Activated CD4-positive, alpha-beta T cell treated with anti-CD3 and anti-CD28 coated beads, Interleukin-2, amount 50 U/mL, for 4 hours (primary cell): Measurements from ENCODE around the gene COL5A2.

Source experiments
- DNase-seq, 2 experiments: peaks; one replicate each; pipeline ENCODE4 v3.0.0-alpha.2; 2020

Gene COL5A2

DNA sequence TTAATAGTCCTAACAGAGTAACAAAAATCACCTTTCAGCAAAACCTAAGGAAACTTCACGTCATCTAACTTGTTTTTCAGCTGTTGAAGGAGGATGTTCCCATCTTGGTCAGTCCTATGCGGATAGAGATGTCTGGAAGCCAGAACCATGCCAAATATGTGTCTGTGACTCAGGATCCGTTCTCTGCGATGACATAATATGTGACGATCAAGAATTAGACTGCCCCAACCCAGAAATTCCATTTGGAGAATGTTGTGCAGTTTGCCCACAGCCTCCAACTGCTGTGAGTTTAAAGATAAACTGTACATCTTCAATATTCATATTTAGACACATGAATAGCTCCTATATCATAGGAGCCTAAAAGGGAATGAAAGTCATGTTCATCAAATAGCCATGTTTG is 194.9 kb downstream of the COL5A2 start:
- no peak for DNase-seq

DNA sequence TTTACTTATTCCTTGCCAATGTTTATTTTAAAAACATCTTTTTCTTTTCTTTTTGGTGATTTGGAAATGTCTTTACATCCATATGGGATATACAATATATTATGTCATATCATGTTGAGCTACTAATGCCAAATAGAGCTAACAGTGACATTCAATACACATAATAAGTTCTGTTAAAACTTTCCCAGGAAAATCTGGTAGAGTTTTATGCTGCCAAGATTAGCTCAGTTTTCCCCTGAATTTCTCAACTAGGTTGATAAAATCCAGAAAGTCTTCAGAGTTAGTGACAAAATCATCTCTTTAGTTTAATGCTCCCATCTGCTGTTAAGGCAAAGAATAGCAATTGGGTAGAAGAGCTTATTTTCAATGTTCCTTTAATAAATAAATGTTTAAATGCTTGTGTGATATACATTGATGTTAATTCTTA is 195.5 kb downstream of the COL5A2 start:
- no peak for DNase-seq

DNA sequence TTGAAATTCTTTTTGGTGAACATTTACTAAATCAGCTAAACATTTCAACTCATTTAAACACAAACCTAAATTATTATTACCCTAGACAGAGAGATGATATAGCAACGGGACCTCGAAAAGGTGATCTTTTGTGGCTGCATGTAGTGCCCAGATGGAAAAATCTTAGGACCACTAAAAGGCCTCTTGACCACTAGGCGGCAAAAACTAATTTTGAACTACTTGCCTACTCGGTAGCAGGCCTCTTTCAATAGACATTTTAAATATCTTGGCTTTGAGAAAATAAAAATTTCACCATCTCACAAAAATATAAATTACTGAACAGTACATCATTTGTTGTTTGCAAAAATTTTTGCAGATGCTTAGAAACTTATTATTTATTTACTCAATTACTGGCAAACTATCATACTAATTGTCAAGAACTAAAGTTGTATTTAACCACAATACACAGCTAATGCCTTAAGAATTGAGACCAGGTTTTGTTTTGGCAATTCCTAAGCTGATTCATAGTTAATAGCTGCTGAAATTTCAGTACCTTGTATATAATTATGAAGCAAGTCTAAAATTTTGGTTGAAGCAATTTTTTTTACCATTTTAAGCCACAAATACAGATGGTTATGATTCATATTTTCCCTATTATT is 196.0 kb downstream of the COL5A2 start:
- no peak for DNase-seq
